ELR (cell line): ENCODE measurements around the gene FOXJ2.
A peak's percentile ranks its signal among the peaks of the same experiment; 100 is the strongest.
"Not testable (repeated sequence)": the region's sequence is repeated elsewhere in the genome, so short reads cannot be mapped to it uniquely, and the experiment has no call there.

ENCODE experiments used
- DNase-seq: peaks from one replicate; pipeline ENCODE4 v3.0.0-alpha.2; 2015; ENCODE audit warnings: low read depth

Gene FOXJ2

DNA sequence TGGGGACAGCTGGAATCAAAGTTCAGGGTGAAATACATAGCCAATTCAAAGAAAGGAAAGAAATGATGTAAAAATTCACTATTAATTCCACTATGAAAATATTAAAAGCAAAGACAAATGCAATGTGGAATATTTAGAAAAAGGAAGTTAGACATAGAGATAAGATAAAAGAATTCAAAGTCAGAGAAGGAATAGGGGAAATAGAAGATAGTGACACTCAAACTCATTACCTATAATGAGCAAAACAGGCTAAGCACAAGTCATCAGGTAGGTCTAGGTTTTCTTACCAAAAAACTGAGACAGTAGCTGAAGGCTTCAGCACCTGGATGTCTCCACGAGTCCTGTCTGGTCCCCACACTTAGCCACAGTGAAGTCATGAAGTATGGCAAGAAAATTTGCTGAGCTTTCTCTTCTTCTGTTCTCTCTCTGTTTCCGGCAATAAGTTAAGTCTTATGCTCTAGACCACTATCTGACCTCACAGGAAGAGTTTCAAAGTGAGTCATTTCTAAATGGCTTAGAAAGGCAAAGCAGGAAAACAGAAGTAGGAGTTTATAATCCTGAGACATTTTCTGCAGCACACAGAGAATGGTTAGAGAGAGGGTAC is 33.6 kb downstream of the FOXJ2 start, which contains the start of gene C3AR1:
Gene C3AR1, minus strand, starts transcription at position 369 of the 604 bp plus-strand sequence. CDS start 6,174 bp downstream, outside the sequence.
- DNase-seq = peak; percentile 88

DNA sequence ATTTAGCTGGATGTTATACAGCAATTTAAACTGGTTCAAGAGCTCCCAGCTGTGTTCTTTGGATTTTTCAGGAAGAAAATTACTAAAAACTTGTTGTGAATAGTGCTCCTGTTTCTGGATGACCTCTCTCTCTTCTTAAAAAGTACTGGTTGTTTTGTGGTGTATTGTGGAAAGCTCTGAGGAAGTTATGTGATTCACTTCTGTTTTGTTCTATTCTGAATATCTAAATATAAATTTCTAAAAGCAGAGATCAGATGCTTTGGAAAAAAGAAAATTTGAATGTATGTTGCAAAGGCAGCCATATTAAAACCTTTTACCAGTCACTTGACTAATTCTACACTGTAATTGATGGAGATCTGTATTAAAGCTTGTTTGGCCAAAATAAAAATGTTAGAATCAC is 37.1 kb downstream of the FOXJ2 start:
- no peak for DNase-seq

DNA sequence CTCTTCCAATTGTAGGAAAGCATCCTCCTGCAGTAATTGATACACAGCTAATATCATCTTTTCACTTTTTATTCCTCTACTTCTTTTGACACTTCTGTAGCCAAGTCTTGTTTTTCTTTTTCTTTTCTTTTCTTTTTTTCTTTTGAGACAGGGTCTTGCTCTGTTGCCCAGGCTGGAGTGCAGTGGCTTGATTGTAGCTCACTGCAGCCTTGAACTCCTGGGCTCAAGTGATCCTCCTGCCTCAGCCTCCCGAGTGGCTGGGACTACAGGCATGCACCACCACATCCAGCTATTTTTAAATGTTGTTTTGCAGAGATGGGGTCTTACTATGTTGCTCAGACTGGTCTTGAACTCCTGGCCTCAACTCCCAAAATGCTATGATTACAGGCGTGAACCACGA is 39.3 kb downstream of the FOXJ2 start:
- DNase-seq = not testable (repeated sequence)

DNA sequence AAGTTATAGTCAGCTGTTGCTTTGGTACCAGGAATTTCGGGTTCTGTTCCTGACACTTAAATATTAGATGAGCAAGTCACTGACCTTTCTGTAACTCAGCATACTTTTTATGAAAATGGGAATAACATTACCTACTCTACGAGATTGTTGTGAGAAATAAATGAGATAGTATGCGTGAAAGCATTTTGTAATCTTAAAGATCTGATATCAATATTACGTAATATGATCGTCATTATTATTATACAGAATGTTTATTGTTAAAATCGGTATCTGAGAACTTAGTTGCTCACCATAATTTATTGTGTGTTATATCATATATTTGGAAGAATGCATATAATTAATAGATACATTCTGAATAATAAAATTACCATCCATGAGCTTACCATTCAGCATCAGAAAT is 43.4 kb downstream of the FOXJ2 start:
- DNase-seq = no peak

DNA sequence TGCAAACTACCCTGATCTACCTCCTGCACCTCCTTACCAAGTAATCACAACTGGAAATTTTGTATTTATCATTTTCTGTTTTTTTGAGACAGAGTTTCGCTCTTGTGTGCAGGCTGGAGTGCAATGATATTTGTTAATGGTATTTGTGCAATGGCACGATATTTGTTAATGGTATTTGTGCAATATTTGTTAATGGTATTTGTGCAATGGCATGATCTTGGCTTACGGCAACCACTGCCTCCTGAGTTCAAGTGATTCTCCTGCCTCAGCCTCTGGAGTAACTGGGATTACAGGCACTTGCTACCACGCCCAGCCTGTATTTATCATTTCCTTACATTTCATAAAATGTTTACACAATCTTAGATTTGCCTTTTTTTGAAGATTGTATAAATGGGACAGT is 43.9 kb downstream of the FOXJ2 start:
- DNase-seq = no peak

DNA sequence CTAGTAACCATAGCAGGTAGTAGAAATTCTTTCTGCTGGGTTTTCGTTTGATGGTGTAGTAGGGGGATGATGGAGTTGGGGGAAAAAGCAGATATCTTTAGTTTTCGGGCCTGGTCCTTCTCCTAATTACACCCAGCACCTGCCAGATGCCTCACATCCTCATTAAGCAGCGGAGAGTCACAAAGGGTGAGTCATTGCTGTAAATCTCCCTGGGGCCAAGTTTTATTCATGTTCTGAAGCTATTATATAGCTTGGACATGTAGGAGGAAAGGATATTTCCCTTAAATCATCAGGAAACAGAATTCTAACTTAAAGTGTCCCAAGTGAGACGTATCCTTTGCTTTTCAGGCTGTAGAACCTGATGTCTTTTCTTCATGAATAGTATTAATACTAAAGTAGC is 44.7 kb downstream of the FOXJ2 start:
- DNase-seq = peak; percentile 78

DNA sequence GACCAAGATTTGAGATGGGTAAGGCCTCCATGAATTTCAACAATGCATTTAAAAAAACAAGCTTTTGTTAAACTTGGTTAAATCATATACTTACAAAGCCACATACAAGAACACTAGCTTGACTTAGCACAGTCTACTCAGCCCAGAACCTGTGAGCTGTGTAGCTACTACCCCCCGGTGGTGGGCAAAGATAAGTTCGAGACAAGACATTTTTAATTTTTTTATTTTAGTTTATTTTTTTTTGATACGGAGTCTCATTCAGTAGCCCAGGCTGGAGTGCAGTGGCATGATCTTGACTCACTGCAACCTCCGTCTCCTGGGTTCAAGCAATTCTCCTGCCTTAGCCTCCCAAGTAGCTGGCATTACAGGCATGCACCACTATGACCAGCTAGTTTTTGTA is 45.9 kb downstream of the FOXJ2 start:
- DNase-seq = peak; percentile 80

DNA sequence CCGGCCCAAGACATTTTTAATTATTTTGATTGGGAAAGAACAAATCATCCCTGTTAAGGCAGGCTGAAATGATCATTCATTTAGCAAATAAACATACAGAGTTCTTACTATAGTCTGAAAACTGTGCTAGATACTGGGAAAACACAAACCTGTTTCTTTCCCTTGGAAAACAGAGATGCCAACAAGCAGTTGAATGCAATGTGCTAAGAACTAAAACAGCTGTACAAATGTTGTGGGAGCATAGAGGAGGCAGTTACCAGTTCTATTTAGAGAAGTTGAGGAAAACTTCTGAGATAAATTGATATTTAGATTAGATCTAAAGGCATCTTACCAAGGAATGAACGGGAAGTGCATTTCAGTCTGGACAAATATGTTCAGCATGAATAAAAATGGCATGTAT is 46.4 kb downstream of the FOXJ2 start:
- DNase-seq = no peak

DNA sequence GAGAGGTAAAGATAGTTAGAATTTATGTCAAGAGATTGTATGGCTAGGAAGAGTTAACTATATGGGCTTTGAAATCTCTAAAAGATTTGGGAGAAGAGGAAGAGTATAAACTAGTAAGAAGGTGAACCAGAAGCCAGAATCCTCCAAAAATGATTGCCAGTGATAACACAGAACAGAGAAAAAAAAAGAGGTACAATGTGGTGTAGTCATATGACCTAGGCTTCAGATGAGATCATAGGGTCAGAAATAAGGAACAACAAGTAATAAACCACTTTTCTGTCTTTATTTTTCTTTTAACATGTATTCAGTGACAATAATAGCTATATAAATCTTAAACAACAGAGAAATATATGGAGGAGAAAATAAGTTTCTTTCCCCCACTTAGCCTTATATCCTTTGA is 47.6 kb downstream of the FOXJ2 start:
- DNase-seq = no peak

DNA sequence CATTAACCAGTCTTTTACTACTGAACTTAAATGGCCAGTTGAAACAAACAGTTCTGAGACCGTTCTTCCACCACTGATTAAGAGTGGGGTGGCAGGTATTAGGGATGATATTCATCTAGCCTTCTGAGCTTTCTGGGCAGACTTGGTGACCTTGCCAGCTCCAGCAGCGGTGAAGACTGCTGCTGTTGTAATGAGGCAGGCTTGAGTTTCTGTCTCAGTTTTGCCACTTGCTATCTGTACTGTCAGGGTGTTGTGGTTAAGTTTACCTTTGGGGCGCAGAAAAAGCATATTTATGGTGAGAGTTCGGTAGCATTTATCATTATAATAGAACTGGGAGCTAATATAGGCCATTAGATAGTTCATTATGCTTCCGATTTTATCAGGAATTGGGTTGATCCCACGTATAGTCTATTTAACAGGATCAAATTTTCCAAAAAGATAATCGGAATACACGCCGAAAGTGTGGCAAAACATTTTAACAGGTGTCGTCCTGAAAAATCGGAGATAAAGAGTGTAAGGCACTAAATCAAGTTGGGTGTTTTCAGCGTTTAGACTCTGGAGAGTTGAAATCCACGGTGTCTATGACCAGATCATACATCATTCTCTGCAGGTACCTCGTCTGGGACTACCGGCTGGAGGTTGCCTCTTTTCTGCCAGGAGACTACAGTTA is 48.9 kb downstream of the FOXJ2 start:
- DNase-seq = peak; percentile 33

DNA sequence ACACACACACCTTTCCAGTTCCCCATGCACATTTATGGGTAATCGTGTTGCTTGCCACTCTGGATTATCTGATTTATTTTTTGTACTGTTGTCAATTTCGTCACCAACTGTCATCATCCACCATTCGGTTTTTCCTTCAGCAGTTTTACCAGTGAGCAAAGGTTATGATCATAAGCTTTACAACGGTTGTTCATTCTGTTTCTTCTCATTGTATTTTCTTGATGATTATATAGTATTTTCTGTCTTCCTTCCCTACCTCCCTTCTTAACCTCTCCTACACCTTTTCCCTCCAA is 50.2 kb downstream of the FOXJ2 start:
- DNase-seq = no peak

DNA sequence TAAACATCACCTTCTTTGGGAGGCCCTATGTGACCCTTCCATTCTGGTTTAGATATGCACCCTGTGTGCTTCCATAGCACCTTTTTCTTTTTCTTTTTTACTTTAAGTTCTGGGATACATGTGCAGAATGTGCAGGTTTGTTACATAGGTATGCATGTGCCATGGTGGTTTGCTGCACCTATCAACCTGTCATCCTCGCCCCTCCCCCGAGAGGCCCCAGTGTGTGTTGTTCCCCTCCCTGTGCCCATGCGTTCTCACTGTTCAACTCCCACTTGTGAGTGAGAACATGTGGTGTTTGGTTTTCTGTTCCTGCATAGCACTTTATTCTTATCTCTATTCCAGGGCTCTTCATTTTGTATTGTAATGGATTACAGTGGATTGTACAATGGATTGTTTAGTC is 51.8 kb downstream of the FOXJ2 start:
- not testable (repeated sequence) for DNase-seq

DNA sequence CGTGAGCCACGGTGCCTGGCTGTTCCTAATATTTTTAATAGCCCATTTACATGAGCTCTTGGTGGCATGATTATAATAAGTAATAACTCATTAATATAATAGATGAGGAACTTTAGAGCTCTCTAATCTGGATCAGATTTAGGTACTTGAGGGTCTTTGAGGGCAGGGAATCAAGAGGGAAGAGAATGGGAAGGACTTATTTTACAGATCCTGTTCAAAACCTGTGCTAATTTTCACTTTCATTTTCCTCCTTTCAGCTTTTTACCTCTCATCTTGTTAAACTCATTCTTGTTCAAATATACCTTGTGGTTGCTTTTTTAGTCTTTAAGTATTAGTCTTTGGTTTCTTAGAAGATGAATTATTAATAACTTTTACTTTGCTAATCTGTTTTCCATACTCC is 55.1 kb downstream of the FOXJ2 start:
- no peak for DNase-seq

DNA sequence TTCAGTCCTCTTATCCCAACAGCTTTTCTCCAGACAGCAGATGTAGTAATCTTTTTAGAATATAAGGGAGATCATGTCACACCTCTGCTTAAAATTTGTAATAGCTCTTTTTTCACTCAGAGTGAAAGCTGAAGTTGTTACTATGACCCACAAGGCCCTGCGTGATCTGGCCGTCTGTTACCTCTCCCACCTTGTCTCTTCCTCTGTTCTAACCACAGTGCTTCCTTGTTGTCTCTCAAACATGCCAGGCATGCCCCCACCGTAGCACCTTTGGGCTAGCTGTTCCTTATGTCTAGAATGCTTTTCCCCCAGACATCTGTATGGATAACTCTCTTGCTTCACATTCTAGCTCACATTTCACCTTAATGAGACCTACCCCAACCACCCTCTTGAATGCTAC is 56.1 kb downstream of the FOXJ2 start:
- DNase-seq = no peak

DNA sequence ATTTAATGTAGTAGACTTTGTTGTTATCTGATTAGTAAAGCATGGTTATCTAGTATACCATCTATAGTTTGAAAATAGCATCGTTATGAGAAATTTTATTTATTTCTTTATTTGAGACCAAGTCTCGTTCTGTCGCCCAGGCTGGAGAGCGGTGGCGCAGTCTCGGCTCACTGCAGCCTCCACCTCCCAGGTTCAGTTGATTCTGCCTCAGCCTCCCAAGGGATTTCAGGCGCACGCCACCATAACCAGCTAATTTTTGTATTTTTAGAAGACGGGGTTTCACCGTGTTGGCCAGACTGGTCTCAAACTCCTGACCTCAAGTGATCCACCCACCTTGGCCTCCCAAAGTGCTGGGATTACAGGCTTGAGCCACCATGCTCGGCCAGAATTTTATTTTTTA is 56.8 kb downstream of the FOXJ2 start:
- DNase-seq = not testable (repeated sequence)

DNA sequence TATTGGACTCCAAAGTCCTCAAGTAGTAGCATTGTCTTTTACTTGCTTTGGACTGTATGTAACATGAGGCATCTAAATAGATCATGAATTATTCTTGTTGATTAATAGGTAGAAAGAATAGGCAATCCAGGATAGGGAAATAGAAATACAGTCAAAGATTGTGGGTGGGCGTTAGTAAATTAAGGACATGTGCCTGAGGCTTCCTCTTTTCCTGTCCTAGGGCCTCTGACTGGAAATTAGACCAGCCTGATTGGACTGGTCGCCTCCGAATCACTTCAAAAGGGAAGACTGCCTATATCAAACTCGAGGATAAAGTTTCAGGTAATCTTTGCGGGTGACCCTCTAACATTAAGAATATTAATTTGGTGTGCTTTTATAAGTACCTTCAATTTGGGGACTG is 57.2 kb downstream of the FOXJ2 start:
- DNase-seq = no peak

DNA sequence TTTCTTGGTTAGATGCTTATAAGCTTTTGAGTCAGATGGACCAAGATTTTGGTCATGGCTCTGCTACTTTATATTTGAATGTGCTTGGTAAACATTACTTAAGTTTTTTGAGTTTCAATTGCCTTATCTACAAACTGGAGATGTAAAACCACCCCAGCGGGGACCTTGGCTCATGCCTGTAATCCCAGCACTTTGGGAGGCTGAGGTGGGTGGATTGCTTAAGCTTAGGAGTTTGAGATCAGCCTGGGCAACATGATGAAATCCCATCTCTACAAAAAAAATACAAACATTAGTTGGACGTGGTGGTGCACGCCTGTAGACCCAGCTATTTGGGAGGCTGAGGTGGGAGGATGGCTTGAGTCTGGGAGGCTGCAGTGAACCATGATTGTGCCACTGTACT is 60.8 kb downstream of the FOXJ2 start:
- no peak for DNase-seq

DNA sequence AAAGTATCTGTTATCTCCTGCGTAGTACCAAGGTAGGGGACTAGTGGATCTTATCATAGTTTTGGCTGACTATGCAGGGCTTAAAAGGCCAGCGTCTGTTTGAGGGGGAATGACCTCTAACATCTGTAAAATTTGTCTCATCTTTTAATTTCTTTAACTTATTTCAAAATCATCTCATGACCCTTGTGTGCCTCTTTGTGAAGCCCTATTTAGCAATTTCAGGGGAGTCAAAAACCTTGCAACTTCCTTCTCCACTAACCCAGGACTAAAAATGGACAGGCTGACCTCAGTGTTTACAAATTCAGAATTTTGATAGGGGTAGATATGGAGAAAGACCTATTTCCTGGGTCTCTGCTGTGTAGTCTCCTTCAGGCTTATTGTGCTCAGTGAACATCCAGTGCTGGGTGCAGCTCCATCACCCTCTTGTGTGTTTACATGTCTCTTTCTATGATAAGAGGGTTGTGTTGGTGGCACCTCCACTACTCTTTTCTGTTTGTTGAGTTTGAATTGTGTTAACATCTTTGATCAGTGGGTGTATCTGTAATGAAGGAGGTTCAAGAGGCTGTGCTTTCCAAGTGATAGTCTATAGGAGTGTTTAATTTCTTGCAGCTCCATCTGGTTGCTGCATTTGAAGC is 63.9 kb downstream of the FOXJ2 start:
- DNase-seq = no peak

DNA sequence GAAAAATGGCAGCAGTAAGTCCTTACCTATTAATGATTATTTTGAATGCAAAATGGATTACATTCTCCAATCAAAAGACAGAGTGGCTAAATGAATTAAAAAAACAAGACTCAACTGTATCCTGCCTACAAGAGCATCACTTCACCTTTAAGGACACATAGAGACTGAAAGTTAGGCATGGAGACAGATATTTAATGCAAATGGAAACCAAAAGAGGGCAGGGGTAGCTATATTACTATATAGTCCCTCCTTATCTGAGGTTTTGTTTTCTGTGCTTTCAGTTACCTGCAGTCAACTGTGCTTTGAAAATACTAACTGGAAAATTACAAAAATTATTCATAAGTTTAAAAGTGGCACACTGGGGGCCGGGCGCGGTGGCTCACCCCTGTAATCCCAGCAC is 66.7 kb downstream of the FOXJ2 start:
- no peak for DNase-seq
